ENCODE data around the gene CLDN24. TPM values are rescaled to one million over a fixed set of nuclear protein-coding genes. Genes with fewer than 3 reads are reported as not detected.

Gene CLDN24
- total RNA-seq, 1 experiment from 2014 or later = not detected

DNA sequence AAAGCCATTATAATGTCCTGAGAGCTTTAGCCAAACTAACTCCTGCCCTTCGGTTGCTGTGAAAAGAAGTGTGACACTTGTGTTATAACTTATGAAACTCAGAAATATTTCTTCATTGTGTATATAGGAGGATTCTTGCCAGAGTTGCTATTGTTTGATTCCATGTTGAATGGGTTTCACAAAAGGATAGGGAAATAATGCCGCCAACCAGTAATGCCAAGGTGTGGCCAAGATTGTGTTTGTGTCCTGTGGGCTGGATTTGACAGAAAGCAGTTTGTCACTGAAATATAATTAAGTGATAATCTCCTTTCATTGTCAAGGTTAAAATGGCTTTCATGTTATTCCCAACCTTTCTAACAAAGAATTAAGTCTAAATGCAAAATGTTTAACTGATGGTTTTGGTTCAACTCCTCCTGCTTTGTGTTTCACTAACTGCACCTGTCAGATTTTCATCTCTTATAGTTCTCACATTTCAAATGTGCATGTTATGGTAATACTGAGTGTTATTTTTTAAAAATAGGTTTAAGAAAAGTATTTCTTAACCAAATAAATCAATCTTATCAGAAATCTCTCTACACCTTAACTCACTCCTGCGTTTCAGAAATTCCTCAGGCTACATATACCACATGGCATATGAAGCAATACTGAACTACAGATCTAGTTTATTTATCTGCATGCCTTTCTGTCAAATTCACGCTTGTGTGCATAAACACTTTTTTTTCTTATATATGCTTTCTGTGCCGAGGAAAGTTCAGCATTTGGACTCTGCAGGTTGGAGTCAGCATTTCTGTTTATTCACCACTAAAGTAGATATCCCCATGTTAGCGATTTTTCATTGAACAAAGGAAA, 1.8 kb downstream of the CLDN24 start, which contains the start of gene CLDN22:
Gene CLDN22 (minus strand): TSS at position 66 of the 849 bp plus-strand sequence. CDS start 58 bp downstream, at position 8.
- no peak within 1 kb of the TSS for H3K27ac Mint-ChIP-seq
- POLR2A ChIA-PET = no interaction called here
- CTCF ChIA-PET = no interaction called here
- no peaks in the 10 kb centered on the region for H3K27me3 Mint-ChIP-seq (ENCODE audit: low read depth)
- peaks cover 5% of the 10 kb centered on the region for H3K9me3 Mint-ChIP-seq
- no peak for ATAC-seq
- DNase-seq (ENCODE audit: low spot score) = no peak
- no peaks in the 10 kb centered on the region for H3K4me1 Mint-ChIP-seq
- H3K36me3 Mint-ChIP-seq = peaks cover 11% of the 10 kb centered on the region
- H3K4me3 Mint-ChIP-seq = no peak within 1 kb of the TSS
- TF ChIP-seq ZNF121 (CRISPR knock-in tag; IDR thresholded peaks at IDR 0.05) (no peak), MXD4 (CRISPR knock-in tag; IDR thresholded peaks at IDR 0.05; ENCODE audit: borderline replicate concordance) (no peak), EMX1 (CRISPR knock-in tag; IDR thresholded peaks at IDR 0.05) (no peak), MYBL2 (CRISPR knock-in tag; IDR thresholded peaks at IDR 0.05) (no peak), OVOL2 (CRISPR knock-in tag; IDR thresholded peaks at IDR 0.05; ENCODE audit: borderline replicate concordance) (no peak), JAZF1 (CRISPR knock-in tag; IDR thresholded peaks at IDR 0.05) (no peak), ZNF317 (CRISPR knock-in tag; IDR thresholded peaks at IDR 0.05; ENCODE audit: borderline replicate concordance, low read depth) (no peak), NR2C2 (CRISPR knock-in tag; IDR thresholded peaks at IDR 0.05) (no peak), NR3C1 (CRISPR knock-in tag; conservative IDR thresholded peaks at IDR 0.05; ENCODE audit: low read depth) (no peak), ZNF396 (CRISPR knock-in tag; IDR thresholded peaks at IDR 0.05; ENCODE audit: borderline replicate concordance) (no peak)
- TF ChIP-seq, protein P1, sequence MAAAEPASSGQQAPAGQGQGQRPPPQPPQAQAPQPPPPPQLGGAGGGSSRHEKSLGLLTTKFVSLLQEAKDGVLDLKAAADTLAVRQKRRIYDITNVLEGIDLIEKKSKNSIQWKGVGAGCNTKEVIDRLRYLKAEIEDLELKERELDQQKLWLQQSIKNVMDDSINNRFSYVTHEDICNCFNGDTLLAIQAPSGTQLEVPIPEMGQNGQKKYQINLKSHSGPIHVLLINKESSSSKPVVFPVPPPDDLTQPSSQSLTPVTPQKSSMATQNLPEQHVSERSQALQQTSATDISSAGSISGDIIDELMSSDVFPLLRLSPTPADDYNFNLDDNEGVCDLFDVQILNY (CRISPR knock-in tag; IDR thresholded peaks at IDR 0.05) = no peak
- TF ChIP-seq, protein P2, sequence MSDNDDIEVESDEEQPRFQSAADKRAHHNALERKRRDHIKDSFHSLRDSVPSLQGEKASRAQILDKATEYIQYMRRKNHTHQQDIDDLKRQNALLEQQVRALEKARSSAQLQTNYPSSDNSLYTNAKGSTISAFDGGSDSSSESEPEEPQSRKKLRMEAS (CRISPR knock-in tag; IDR thresholded peaks at IDR 0.05) = no peak
- TF ChIP-seq, protein P3, sequence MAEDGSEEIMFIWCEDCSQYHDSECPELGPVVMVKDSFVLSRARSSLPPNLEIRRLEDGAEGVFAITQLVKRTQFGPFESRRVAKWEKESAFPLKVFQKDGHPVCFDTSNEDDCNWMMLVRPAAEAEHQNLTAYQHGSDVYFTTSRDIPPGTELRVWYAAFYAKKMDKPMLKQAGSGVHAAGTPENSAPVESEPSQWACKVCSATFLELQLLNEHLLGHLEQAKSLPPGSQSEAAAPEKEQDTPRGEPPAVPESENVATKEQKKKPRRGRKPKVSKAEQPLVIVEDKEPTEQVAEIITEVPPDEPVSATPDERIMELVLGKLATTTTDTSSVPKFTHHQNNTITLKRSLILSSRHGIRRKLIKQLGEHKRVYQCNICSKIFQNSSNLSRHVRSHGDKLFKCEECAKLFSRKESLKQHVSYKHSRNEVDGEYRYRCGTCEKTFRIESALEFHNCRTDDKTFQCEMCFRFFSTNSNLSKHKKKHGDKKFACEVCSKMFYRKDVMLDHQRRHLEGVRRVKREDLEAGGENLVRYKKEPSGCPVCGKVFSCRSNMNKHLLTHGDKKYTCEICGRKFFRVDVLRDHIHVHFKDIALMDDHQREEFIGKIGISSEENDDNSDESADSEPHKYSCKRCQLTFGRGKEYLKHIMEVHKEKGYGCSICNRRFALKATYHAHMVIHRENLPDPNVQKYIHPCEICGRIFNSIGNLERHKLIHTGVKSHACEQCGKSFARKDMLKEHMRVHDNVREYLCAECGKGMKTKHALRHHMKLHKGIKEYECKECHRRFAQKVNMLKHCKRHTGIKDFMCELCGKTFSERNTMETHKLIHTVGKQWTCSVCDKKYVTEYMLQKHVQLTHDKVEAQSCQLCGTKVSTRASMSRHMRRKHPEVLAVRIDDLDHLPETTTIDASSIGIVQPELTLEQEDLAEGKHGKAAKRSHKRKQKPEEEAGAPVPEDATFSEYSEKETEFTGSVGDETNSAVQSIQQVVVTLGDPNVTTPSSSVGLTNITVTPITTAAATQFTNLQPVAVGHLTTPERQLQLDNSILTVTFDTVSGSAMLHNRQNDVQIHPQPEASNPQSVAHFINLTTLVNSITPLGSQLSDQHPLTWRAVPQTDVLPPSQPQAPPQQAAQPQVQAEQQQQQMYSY (CRISPR knock-in tag; IDR thresholded peaks at IDR 0.05) = no peak
- TF ChIP-seq, protein P4, sequence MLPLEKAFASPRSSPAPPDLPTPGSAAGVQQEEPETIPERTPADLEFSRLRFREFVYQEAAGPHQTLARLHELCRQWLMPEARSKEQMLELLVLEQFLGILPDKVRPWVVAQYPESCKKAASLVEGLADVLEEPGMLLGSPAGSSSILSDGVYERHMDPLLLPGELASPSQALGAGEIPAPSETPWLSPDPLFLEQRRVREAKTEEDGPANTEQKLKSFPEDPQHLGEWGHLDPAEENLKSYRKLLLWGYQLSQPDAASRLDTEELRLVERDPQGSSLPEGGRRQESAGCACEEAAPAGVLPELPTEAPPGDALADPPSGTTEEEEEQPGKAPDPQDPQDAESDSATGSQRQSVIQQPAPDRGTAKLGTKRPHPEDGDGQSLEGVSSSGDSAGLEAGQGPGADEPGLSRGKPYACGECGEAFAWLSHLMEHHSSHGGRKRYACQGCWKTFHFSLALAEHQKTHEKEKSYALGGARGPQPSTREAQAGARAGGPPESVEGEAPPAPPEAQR (CRISPR knock-in tag; IDR thresholded peaks at IDR 0.05) = no peak
- TF ChIP-seq, protein P5, sequence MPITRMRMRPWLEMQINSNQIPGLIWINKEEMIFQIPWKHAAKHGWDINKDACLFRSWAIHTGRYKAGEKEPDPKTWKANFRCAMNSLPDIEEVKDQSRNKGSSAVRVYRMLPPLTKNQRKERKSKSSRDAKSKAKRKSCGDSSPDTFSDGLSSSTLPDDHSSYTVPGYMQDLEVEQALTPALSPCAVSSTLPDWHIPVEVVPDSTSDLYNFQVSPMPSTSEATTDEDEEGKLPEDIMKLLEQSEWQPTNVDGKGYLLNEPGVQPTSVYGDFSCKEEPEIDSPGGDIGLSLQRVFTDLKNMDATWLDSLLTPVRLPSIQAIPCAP (CRISPR knock-in tag; IDR thresholded peaks at IDR 0.05) = no peak
- TF ChIP-seq, protein P6, sequence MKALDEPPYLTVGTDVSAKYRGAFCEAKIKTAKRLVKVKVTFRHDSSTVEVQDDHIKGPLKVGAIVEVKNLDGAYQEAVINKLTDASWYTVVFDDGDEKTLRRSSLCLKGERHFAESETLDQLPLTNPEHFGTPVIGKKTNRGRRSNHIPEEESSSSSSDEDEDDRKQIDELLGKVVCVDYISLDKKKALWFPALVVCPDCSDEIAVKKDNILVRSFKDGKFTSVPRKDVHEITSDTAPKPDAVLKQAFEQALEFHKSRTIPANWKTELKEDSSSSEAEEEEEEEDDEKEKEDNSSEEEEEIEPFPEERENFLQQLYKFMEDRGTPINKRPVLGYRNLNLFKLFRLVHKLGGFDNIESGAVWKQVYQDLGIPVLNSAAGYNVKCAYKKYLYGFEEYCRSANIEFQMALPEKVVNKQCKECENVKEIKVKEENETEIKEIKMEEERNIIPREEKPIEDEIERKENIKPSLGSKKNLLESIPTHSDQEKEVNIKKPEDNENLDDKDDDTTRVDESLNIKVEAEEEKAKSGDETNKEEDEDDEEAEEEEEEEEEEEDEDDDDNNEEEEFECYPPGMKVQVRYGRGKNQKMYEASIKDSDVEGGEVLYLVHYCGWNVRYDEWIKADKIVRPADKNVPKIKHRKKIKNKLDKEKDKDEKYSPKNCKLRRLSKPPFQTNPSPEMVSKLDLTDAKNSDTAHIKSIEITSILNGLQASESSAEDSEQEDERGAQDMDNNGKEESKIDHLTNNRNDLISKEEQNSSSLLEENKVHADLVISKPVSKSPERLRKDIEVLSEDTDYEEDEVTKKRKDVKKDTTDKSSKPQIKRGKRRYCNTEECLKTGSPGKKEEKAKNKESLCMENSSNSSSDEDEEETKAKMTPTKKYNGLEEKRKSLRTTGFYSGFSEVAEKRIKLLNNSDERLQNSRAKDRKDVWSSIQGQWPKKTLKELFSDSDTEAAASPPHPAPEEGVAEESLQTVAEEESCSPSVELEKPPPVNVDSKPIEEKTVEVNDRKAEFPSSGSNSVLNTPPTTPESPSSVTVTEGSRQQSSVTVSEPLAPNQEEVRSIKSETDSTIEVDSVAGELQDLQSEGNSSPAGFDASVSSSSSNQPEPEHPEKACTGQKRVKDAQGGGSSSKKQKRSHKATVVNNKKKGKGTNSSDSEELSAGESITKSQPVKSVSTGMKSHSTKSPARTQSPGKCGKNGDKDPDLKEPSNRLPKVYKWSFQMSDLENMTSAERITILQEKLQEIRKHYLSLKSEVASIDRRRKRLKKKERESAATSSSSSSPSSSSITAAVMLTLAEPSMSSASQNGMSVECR (CRISPR knock-in tag; IDR thresholded peaks at IDR 0.05; ENCODE audit: borderline replicate concordance) = no peak
- TF ChIP-seq, protein P7, sequence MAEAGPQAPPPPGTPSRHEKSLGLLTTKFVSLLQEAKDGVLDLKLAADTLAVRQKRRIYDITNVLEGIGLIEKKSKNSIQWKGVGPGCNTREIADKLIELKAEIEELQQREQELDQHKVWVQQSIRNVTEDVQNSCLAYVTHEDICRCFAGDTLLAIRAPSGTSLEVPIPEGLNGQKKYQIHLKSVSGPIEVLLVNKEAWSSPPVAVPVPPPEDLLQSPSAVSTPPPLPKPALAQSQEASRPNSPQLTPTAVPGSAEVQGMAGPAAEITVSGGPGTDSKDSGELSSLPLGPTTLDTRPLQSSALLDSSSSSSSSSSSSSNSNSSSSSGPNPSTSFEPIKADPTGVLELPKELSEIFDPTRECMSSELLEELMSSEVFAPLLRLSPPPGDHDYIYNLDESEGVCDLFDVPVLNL (CRISPR knock-in tag; IDR thresholded peaks at IDR 0.05; ENCODE audit: borderline replicate concordance, low read depth) = no peak
- TF ChIP-seq, protein P8, sequence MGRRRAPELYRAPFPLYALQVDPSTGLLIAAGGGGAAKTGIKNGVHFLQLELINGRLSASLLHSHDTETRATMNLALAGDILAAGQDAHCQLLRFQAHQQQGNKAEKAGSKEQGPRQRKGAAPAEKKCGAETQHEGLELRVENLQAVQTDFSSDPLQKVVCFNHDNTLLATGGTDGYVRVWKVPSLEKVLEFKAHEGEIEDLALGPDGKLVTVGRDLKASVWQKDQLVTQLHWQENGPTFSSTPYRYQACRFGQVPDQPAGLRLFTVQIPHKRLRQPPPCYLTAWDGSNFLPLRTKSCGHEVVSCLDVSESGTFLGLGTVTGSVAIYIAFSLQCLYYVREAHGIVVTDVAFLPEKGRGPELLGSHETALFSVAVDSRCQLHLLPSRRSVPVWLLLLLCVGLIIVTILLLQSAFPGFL (CRISPR knock-in tag; IDR thresholded peaks at IDR 0.05; ENCODE audit: borderline replicate concordance) = no peak
- TF ChIP-seq, protein P9, sequence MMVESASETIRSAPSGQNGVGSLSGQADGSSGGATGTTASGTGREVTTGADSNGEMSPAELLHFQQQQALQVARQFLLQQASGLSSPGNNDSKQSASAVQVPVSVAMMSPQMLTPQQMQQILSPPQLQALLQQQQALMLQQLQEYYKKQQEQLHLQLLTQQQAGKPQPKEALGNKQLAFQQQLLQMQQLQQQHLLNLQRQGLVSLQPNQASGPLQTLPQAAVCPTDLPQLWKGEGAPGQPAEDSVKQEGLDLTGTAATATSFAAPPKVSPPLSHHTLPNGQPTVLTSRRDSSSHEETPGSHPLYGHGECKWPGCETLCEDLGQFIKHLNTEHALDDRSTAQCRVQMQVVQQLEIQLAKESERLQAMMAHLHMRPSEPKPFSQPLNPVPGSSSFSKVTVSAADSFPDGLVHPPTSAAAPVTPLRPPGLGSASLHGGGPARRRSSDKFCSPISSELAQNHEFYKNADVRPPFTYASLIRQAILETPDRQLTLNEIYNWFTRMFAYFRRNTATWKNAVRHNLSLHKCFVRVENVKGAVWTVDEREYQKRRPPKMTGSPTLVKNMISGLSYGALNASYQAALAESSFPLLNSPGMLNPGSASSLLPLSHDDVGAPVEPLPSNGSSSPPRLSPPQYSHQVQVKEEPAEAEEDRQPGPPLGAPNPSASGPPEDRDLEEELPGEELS (CRISPR knock-in tag; IDR thresholded peaks at IDR 0.05) = no peak
